GM18909 (cell line): ENCODE data around the gene TPCN2.

ENCODE experiments used
- ATAC-seq: cut with Tn5 transposase; IDR thresholded peaks from one replicate; pipeline ENCODE4 v1.9.1; 2021; ENCODE audit warnings: mild to moderate bottlenecking; ENCODE audit not compliant: unreplicated experiment, poor library complexity

Gene TPCN2

GRCh38 chr11:69054397-69055211, 5.9 kb downstream of the TPCN2 start:
- no peak for ATAC-seq

- ATAC-seq, result no peak
Measured at GRCh38 chr11:69055212-69055586, 6.5 kb downstream of the TPCN2 start.

- peak; percentile 84 for ATAC-seq
Measured at GRCh38 chr11:69055598-69056516, 7.1 kb downstream of the TPCN2 start.

- ATAC-seq, result no peak
Measured at GRCh38 chr11:69057236-69057635, 8.5 kb downstream of the TPCN2 start.

- no peak for ATAC-seq
Measured at GRCh38 chr11:69057801-69058200, 9.1 kb downstream of the TPCN2 start.

DNA sequence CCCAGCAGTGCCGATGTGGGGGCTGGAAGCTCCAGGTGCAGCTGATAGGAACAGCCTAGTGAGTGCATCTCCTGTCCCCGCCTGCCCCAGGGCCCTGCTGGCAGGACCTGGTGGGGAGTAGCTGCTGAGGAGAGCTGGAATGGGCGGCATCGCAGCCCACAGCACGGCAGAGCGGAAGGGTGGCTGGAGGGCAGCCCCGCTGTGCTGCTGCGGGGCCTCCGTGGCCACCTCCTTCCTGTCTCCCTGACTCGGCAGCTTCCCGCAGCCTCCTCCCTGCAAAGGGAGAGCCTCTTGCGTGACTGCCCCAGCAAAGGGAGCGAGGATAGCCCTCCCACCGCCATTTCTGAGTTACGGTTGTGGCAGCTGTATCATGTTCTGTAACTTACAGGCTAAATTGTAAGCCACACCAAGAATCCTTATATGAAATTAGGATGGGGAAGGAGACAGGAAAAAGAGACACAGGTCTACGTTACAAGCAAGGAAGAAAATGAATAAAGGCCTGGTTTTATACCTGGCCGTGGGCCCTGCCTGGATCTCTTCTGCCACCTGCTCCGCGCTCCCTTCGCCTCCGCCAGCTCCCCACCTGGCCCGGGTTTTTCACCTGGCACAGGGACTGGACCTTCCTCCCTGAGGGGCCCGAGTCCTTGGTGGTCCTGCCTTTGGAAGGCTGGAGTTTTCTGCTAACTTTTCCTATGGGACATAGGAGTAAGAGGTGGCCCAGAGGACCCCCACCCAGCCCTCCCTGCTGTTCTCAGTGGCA, 10.0 kb downstream of the TPCN2 start:
- ATAC-seq, result no peak

DNA sequence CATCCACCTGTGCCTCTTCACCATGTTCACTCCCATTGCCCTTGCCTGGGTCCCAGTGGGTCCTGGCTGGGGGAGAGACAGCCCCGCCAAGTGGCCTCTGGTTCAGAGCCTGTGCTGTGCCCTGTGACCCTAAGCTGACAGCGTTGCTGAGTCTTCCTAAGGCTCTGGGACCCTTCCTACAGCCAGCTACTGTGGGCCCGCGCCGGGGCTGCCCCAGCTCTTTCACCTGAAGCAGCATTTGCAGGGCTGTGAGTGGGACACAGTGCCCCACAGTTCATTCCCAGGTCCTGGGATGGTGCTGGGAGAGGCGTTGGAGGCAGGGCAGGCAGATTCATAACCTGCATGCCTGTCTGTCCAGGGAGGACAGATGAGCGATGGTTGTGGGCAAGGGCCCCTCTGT, 10.7 kb downstream of the TPCN2 start:
- ATAC-seq, result no peak

GRCh38 chr11:69059985-69060384, 11.3 kb downstream of the TPCN2 start:
- ATAC-seq, result no peak

DNA sequence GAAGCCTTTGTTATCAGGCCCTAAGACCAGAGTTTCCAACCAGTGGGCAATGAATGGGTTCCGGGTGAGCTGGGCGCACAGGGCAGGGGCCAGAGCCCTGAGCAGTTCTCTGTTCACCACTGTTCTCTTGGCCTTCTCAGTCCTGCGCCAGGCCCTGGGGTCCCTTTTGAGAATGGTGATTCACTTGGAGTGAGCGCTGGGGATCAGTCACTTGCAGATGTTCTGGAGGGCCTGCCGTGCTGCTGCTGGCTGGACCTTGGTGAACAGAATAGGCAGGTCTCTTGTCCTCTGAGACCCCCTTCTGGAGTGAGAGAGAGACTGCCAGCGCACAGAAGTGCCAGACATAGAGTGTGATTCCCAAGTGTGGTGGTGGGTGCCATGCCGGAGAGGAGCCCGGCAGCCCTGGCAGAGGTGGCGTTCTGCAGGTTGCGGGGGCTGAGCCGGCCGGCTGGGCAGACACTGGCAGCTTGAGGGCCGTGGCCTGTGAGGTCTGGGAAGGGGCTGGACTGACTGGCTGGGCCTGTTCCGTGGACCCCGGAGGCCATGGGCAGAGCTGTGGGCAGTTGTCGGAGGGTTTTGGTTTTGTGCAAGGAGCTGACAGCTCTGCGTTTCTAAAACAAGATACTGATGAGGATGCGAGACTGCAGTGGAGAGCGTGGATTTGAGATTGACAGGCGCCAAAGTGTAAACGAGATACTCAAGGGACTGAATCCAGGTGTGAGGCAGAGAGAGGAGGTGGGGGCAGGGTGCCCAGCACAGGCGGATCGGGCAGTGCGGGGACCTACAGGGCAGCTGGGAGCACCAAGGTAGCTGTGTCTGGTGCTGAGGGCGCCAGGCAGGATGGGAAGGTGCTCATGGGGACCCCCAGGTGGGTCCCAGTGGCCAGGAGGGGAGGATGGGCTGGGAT, 12.3 kb downstream of the TPCN2 start:
- no peak for ATAC-seq

DNA sequence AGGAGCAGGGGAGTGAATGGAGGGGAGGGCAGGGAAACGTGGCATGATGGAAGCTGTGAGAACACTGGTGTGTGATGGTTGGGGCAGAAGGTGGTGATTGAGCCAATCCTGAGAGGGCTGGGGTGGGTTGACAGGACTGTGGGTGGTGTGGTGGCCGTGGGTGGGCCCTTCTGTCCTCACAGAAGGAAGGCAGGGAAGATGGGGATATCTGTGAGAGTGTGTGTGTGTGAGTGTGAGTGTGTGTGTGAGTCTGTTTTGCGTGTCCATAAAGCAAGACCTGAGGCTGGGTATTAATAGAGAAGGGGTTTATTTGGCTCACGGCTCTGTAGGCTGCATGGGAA, 13.0 kb downstream of the TPCN2 start:
- no peak for ATAC-seq

- no peak for ATAC-seq
Measured at GRCh38 chr11:69062169-69062855, 13.6 kb downstream of the TPCN2 start.

- ATAC-seq, result no peak
Measured at GRCh38 chr11:69062873-69063651, 14.3 kb downstream of the TPCN2 start.

- no peak for ATAC-seq
Measured at GRCh38 chr11:69063652-69064260, 15.0 kb downstream of the TPCN2 start.

DNA sequence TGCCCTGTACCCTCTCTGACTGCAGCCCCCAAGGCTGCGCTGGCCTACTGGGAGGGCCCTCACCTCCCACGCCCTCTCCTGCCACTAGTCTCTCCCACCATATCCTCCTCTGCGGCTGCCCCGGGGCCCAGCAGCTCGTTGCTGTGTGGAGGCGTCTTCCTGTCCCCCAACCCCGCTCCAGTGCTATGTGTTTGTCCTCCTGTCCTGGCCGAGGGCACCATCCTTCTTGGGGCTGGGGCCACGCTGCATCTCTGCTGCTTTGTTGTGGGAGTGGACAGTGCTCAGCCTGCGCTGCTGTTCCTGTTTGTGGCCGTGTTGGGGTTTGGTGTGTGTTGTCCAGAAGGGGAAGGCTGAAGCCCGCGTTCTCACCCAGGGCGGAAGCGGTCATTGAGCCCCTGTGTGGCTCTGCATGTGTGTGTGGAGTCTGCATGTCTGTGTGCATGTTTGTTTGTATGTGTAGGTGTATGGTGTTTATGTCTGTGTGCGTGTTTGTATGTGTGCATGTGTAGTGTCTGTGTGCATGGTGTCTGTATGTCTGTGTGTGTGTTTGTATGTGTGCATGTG, 15.7 kb downstream of the TPCN2 start:
- ATAC-seq, result no peak

DNA sequence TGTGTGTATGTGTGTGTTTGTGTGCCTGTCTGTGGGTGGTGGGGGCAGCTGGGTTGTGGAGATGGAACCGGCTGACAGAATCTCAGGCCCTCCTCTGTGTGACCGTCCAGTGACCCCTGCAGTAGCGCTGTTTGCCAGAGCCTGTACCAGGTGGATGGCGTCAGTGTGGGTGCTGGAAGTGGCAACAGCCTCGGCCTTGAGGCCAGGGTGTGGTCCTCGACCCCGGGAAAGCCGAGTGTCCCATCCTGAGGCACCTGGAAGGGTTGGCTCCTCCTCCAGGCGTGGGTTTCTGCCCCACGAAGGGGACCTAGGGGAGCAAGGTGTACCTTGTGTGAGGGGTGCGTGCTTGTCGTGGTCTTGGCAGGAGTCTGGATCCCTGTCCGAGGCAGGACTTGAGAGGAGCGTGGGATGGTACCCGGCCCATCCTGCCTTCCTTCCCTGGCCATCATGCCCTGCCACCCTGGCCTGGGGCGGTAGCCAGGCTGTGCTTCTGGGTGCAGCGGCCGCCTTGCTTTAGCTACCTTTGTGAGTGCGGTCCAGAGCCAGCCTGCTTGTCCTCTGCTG, 16.5 kb downstream of the TPCN2 start:
- ATAC-seq, result no peak

DNA sequence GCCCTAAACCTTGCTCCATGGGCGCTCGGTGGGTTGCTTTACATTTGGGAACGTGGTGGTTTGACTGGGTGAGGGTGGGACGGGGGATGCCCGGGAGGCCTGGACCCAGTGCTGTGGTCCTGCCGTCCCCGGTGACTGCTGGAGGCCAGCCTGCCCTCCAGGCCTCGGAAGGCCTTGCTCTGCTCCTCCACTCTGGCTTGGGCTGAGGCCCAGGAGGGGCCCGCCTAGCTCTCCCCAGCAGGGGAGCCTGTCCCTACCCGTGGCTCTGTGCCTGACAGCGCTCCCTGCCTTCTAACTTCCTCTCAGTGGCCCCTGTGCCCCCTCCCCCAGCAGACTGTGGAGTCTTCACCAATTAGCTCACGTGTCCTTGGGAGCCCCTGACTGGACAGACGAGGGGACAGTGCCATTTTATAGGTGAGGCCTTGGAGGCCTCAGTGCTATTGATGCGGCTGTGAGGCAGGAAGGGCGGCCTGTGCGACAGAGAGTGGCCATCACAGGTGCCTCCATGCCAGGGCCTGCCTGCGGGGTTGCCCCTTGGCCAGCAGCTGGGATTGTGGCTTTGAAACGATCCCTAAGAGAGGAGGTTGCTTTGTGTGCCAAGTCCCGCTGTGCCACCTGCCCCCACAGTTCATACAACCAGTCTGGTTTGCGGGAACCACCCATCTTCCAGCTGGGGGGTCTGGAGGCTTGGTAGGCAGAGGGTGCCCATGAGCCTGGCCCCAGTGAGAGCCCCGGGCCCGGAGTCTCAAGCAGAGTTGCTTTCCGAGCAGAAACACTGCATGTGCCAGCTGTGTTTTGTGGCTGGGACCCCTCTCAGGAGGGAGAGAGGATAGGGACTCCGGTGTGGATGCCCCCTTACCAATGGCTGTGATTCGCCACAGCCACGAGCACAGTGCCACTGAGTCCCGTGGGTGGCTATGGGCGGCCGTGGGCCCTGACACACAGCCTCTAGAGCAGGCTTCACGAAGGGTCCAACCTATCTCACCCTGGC, 17.7 kb downstream of the TPCN2 start:
- ATAC-seq, result no peak
